Activated CD4-positive, alpha-beta T cell treated with anti-CD3 and anti-CD28 coated beads, Interleukin-2, amount 50 U/mL, for 48 hours (primary cell): ENCODE data around the gene CACNA1C.
A peak's percentile ranks its signal among the peaks of the same experiment; 100 is the strongest.

Experiments
- DNase-seq, 2 experiments: peaks; one replicate each; pipeline ENCODE4 v3.0.0-alpha.2; 2020

CACNA1C gene

GRCh38 chr12:2142068-2142467 lies 89.3 kb downstream of the CACNA1C start:
- no peak for DNase-seq

- no peak for DNase-seq
Measured at GRCh38 chr12:2144951-2145350, 92.2 kb downstream of the CACNA1C start.

GRCh38 chr12:2145433-2145998 lies 92.7 kb downstream of the CACNA1C start:
- no peak for DNase-seq

- no peak for DNase-seq
Measured at GRCh38 chr12:2147335-2147734, 94.5 kb downstream of the CACNA1C start.

DNA sequence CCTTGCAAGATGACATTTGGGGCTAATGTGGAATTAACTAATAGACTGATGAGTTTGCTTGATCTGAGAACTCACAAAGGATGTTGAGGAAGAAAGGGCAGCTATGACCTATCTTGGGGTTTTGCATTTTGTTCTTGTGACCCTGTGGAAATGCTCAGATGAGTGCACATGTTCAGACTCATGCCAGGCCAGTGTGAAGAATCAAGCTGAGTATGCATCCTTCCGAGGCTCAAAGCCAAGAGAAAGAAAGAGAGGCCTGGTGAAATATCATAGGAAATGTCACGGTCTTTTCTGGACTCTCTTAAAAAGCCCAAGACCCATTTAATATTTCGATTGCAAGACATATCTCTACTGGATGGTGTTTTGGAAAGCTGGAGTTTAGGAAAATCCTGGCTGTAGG lies 96.3 kb downstream of the CACNA1C start:
- no peak for DNase-seq

DNA sequence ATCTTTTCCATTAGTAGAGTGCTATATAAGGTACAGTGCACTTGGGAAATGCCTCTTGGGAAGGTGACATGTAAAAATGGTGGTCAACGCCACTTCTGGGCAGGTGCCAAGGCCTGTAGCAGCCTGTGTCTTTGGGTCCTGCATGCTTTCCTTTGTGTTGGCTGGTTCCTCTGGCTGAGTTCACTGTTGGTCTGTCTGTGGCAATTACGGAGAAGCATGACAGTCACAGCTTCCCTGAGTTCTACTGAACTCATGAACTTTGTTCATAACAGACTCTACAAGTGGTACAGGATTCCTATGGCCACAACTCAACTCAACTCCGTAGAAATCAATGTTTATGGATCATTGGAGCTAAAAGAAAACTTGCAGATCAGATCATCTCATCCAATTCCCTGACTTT lies 98.0 kb downstream of the CACNA1C start:
- DNase-seq, result peak; percentile 2 to 5

DNA sequence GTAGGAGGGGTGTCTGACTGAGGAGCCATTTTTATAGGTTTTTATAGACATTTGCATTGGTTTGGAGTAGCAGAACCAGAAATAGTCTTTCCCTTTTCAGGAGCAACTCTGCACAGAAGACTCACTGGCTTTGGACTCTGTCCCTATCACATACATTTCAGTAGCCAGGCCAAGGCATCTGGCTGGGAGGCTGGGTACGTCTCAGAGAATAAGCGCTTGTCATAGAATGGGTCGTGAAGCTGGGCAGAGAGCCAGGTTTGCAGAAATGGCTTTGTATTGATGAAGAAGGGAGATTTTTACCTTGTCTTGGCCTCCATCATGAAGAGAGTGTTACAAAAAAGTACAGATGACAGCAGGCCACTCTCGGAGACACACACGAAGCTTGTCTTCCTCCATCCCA lies 98.6 kb downstream of the CACNA1C start:
- DNase-seq, result no peak

DNA sequence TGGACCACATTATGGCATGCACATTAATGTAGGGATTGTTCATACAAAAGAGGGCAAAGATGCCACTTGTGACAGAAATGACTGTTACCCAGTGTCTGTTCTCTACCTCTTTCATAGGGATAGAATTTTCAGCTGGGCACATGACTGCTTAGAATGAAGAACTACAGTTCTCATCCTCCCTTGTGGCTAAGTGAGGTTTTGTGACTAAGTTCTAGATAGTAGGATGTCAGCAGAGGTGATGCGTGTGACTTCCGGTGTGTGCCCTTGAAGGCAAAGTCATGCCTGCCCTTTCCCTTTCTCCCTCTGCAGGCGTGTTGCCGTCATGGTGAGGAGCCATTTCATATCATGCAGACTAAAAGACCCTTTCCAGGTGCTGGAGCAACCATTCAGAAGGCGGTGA lies 99.3 kb downstream of the CACNA1C start:
- DNase-seq, result peak; percentile 1 to 14

DNA sequence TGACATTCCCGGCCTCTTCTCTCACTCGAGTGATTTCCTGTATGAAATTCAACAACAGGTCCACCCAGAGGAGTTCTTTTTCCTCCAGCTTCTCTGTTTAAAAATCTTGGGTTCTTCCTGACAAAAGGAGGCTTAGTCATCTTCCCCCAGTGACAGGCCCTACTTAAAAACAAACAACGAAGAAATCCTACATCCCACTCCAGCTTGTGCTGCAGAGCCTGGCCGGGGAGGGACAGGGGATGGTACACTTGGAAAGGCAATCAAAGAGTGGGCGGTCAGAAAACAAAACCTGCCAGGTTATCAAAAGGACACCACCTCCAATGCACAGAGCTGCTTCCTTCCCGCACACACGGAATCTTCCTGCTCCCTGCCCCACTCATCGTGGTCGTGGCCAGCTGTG lies 101.3 kb downstream of the CACNA1C start:
- no peak for DNase-seq

GRCh38 chr12:2154521-2154920 lies 101.7 kb downstream of the CACNA1C start:
- no peak for DNase-seq

DNA sequence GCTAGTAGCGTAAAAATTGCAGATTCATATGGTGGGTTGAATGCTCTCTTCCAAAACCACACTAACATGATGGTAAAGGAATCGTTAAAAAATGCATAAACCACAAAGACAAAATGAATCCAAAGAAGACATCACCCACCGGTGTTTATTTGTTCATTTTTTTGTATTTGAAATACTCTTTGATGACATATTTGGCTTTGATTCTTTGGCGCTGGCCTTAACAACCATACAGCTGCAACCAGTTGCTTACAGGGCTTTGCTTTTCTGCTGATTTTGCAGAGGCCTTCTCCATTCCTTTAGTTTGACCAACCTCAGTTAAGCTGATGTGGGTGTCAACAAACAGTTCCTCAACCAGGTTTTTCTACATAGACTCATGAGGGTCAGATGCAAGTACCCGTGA lies 103.5 kb downstream of the CACNA1C start:
- no peak for DNase-seq

GRCh38 chr12:2160043-2160442 lies 107.3 kb downstream of the CACNA1C start:
- DNase-seq, result no peak

DNA sequence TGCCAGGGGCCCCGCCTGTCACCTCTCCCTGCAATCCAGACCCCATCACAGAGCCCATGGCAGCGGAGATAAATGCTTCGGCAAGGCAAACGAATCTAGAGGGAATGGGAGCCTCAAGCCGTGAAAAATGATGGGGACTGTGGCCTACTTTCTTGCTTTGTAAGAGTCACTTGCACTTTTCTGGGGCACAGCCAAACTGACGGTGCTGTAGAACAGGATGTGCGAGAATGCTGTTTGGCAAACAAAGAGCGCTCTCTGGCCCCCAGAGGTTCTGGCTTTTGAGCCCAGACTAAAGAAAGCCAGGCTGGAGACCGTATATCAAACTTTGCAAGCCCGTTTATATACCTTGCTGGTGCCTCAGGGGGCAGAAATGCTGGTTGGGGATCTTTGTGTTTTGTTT lies 108.7 kb downstream of the CACNA1C start:
- no peak for DNase-seq

- no peak for DNase-seq
Measured at GRCh38 chr12:2163177-2163941, 110.6 kb downstream of the CACNA1C start.

DNA sequence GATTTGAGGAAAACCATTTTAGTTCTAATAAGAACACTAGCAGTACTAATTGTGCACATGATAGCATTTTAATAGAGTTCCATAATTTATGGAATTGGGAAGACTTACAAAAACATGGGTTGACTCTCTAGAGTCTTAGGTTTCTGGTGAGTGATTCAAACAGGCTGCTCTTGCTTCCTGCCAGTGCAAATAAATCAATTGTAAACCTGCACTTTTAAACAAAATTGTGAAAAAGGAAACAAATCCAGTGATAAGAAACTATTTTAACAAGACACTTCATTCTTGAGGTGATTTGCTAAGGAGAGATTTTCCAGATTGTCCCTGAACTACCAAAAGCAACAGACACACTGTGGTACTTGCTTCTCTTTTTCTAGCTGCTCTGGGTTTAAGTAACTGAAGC lies 112.2 kb downstream of the CACNA1C start:
- no peak for DNase-seq

DNA sequence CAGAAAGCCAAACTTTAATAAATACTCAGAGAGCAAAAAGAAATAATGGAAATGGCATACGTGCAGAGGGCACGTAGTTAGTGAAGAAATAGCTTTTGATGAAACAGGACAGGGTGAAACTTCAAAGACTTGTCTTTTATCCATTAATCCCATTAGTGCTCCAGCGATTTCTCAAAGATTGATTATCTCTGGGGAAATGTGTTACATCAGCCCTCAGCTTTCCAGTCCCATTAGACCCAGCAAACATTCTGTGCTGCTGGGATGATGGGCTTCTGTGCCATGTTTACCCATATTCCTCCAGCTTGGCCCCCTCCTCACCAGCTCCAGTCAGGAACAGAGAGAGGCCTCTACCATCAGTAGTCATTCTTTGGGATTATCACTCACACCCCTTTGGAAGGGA lies 113.1 kb downstream of the CACNA1C start:
- no peak for DNase-seq

DNA sequence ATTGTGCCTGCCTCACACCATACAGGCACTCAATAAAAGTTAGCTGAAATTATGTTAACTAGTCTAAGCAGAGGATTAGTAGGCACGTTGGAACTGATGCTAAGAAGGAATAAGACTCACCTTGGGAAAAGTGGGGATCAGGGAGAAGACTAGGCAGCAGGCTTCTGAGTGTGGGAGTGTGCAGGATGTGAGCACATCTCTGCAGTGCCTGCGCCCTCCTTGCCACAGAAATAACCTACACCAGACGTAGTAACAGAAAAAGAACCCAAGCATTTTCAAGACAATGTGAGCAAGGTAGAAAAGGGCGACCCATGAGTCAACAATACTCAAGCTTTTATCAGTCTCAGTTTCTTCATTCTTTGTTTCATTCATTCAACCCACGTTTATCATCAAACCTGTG lies 113.9 kb downstream of the CACNA1C start:
- no peak for DNase-seq

- DNase-seq, result no peak
Measured at GRCh38 chr12:2167231-2167630, 114.4 kb downstream of the CACNA1C start.

GRCh38 chr12:2168808-2169207 lies 116.0 kb downstream of the CACNA1C start:
- no peak for DNase-seq

- DNase-seq, result no peak
Measured at GRCh38 chr12:2169489-2169888, 116.7 kb downstream of the CACNA1C start.

DNA sequence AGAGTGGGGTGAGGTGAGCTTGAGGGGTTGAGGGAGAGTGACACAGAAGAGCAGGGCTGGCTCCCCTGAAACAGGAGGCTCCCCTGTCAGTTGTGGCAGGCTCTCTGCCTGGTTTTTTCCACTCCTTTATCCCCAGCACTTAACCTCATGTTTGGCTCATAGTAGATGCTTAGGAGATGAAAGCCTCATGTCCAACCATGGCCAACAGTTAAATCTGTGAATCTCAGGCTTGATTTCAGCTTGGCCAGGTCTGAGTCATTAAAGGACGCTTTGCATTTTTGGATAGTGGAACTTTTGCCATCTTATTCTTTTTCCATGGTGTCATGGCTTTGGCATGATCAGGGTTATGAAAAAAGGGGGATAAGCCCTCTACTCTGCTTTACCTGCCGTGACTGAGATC lies 117.2 kb downstream of the CACNA1C start:
- no peak for DNase-seq

GRCh38 chr12:2170376-2170775 lies 117.6 kb downstream of the CACNA1C start:
- DNase-seq, result no peak

GRCh38 chr12:2171672-2172426 lies 119.1 kb downstream of the CACNA1C start:
- no peak for DNase-seq
